RCC 7860 (cell line): Measurements from ENCODE around the gene RNASE8.

Source experiments
- DNase-seq: peaks from one replicate; pipeline ENCODE4 v3.0.0-alpha.2; 2015; ENCODE audit warnings: low spot score
- FAIRE-seq: peaks from 2 replicates; lab custom pipeline; 2012; peaks lifted over from hg19 to GRCh38; lab: Jason Lieb, UNC

Gene RNASE8

GRCh38 chr14:21071225-21072030, 13.8 kb downstream of the RNASE8 start:
- FAIRE-seq, result peak; percentile 52

GRCh38 chr14:21072031-21072473, 14.4 kb downstream of the RNASE8 start:
- no peak for DNase-seq
- no peak for FAIRE-seq

More at GRCh38 chr14:21071225-21072030, 13.8 kb downstream of the RNASE8 start:
- DNase-seq, result peak; percentile 84

- FAIRE-seq (no peak), DNase-seq (no peak)
Observed at GRCh38 chr14:21072781-21073339, 15.2 kb downstream of the RNASE8 start.

- no peak for DNase-seq
Observed at GRCh38 chr14:21073921-21074320, 16.3 kb downstream of the RNASE8 start.

GRCh38 chr14:21074398-21075272, 17.0 kb downstream of the RNASE8 start:
- DNase-seq (no peak), FAIRE-seq (no peak)

More at GRCh38 chr14:21073921-21074320, 16.3 kb downstream of the RNASE8 start:
- FAIRE-seq, result no peak

GRCh38 chr14:21075719-21076437, 18.3 kb downstream of the RNASE8 start:
- FAIRE-seq, result no peak
- no peak for DNase-seq

GRCh38 chr14:21077672-21078071, 20.1 kb downstream of the RNASE8 start:
- DNase-seq (no peak), FAIRE-seq (no peak)

GRCh38 chr14:21078287-21078686, 20.7 kb downstream of the RNASE8 start:
- no peak for FAIRE-seq
- no peak for DNase-seq

- DNase-seq, result no peak
- no peak for FAIRE-seq
Observed at GRCh38 chr14:21078726-21079125, 21.1 kb downstream of the RNASE8 start.

- DNase-seq, result no peak
- no peak for FAIRE-seq
Observed at GRCh38 chr14:21081521-21082142, 24.0 kb downstream of the RNASE8 start.

- DNase-seq (no peak), FAIRE-seq (no peak)
Observed at GRCh38 chr14:21083565-21084325, 26.1 kb downstream of the RNASE8 start.

GRCh38 chr14:21084396-21084795, 26.8 kb downstream of the RNASE8 start:
- FAIRE-seq, result no peak
- no peak for DNase-seq

- FAIRE-seq (peak; percentile 81), DNase-seq (peak; percentile 81)
Observed at GRCh38 chr14:21084998-21085853, 27.6 kb downstream of the RNASE8 start.

GRCh38 chr14:21086908-21087293, 29.3 kb downstream of the RNASE8 start:
- FAIRE-seq (no peak), DNase-seq (no peak)

GRCh38 chr14:21087294-21088091, 29.9 kb downstream of the RNASE8 start:
- FAIRE-seq, result no peak
- DNase-seq, result peak; percentile 92

- DNase-seq (no peak), FAIRE-seq (no peak)
Observed at GRCh38 chr14:21088687-21089086, 31.1 kb downstream of the RNASE8 start.

GRCh38 chr14:21089271-21089670, 31.6 kb downstream of the RNASE8 start:
- DNase-seq (no peak), FAIRE-seq (no peak)

GRCh38 chr14:21089877-21090193, 32.2 kb downstream of the RNASE8 start:
- DNase-seq, result no peak
- FAIRE-seq, result no peak
